ENCODE measurements around the gene ALK. TPM values are rescaled to one million over a fixed set of nuclear protein-coding genes. Genes with fewer than 3 reads are reported as not detected.

The ALK gene
- total and polyA plus RNA-seq, 2 donors (not counting 1 experiment from before 2014, with no cell fraction given), result not detected

- Histone ChIP-seq H3K4me1 (ENCODE audit: control insufficient read depth in 2 of 2, insufficient read depth in 2 of 2, low read length in 2 of 2) (peaks cover 0 to 17% of the 10 kb centered on the region in 2 donors), H3K9me3 (ENCODE audit: control extremely low read depth in 1 of 3, control insufficient read depth in 2 of 3, insufficient read depth in 1 of 3, low read length in 2 of 3) (no peaks in the 10 kb centered on the region)
- CTCF ChIA-PET, result interaction anchor here (2.2 kb wide), 1 partner anchor 7 kb away, joined by 14 read pairs; no protein-coding TSS in a partner anchor
Observed at GRCh38 chr2:29310650-29311348, 610.6 kb downstream of the ALK start.

More at GRCh38 chr2:29310650-29311348, 610.6 kb downstream of the ALK start:
- Mint-ChIP-seq H3K27ac (no peak overlapping the region), H3K4me1 (peaks cover 13% of the 10 kb centered on the region), H3K4me3 (no peak overlapping the region), H3K27me3 (peaks cover 19% of the 10 kb centered on the region), H3K9me3 (ENCODE audit: insufficient read depth) (no peaks in the 10 kb centered on the region)
- no peak for ATAC-seq (ENCODE audit: low read depth)
- intact Hi-C loops (cut with micrococcal nuclease), result no loop called here
- H3K9ac ChIP-seq (ENCODE audit: low read length), result no peak overlapping the region
- H2AFZ ChIP-seq (ENCODE audit: insufficient read depth, low read depth, low read length, poor library complexity, severe bottlenecking), result no peak overlapping the region
- no peak for DNase-seq
- H3K4me3 ChIP-seq (ENCODE audit: control extremely low read depth in 1 of 5, extremely low read depth in 1 of 5, insufficient read depth in 1 of 5, low read depth in 2 of 5, low read length in 4 of 5), result no peak overlapping the region
- no peaks in the 10 kb centered on the region for H4K20me1 ChIP-seq (ENCODE audit: control insufficient read depth, insufficient read depth, low read length, poor library complexity, severe bottlenecking)
- no peaks in the 10 kb centered on the region for H3K36me3 ChIP-seq (replicated peaks in 1 of 2; ENCODE audit: control extremely low read depth in 1 of 2, control insufficient read depth in 1 of 2, extremely low read depth in 1 of 2, insufficient read depth in 2 of 2, low read length in 1 of 2)
- no peak for TF ChIP-seq CTCF (IDR thresholded peaks at IDR 0.05)
- TF ChIP-seq EZH2 (IDR thresholded peaks at IDR 0.05; ENCODE audit: borderline replicate concordance, insufficient read depth, low read depth, low read length, poor library complexity, severe bottlenecking), result no peak
- peaks cover 0 to 7% (median 3%) of the 10 kb centered on the region in 4 experiments for H3K27me3 ChIP-seq (replicated peaks in 1 of 4; ENCODE audit: control extremely low read depth in 1 of 4, control insufficient read depth in 3 of 4, insufficient read depth in 4 of 4, low read length in 3 of 4)
- H3K79me2 ChIP-seq (ENCODE audit: control insufficient read depth, insufficient read depth, low read length), result no peaks in the 10 kb centered on the region
- WGBS (ENCODE audit: insufficient coverage), result 72% methylated on average over 10 of the region's 10 CpGs
- POLR2A ChIA-PET, result no interaction called here
- no peak overlapping the region for H3K4me2 ChIP-seq (replicated peaks; ENCODE audit: low read depth, low read length, poor library complexity, severe bottlenecking)
- no peak overlapping the region for H3K27ac ChIP-seq (ENCODE audit: low read length in 2 of 2)
